ENCODE results near the gene CDC7.

The CDC7 gene

GRCh38 chr1:91550961-91551360, 50.3 kb downstream of the CDC7 start:
- DNase-seq: no peak

- DNase-seq: no peak
Measured at GRCh38 chr1:91552091-91552490, 51.4 kb downstream of the CDC7 start.

GRCh38 chr1:91552596-91552995, 51.9 kb downstream of the CDC7 start:
- DNase-seq: no peak

GRCh38 chr1:91553177-91553591, 52.5 kb downstream of the CDC7 start:
- no peak for DNase-seq

- DNase-seq: no peak
Measured at GRCh38 chr1:91555074-91555730, 54.6 kb downstream of the CDC7 start.

GRCh38 chr1:91555821-91556531, 55.3 kb downstream of the CDC7 start:
- no peak for DNase-seq

GRCh38 chr1:91556556-91556955, 55.9 kb downstream of the CDC7 start:
- no peak for DNase-seq

- no peak for DNase-seq
Measured at GRCh38 chr1:91557039-91557690, 56.5 kb downstream of the CDC7 start.

- DNase-seq: no peak
Measured at GRCh38 chr1:91557826-91558225, 57.2 kb downstream of the CDC7 start.

- no peak for DNase-seq
Measured at GRCh38 chr1:91559046-91559750, 58.5 kb downstream of the CDC7 start.

- DNase-seq: no peak
Measured at GRCh38 chr1:91559838-91560565, 59.4 kb downstream of the CDC7 start.

GRCh38 chr1:91564888-91565701, 64.4 kb downstream of the CDC7 start:
- no peak for DNase-seq

- no peak for DNase-seq
Measured at GRCh38 chr1:91567583-91567982, 66.9 kb downstream of the CDC7 start.

GRCh38 chr1:91568261-91568660, 67.6 kb downstream of the CDC7 start:
- no peak for DNase-seq

- DNase-seq: no peak
Measured at GRCh38 chr1:91569411-91570119, 68.9 kb downstream of the CDC7 start.

GRCh38 chr1:91570120-91570448, 69.4 kb downstream of the CDC7 start:
- no peak for DNase-seq

- no peak for DNase-seq
Measured at GRCh38 chr1:91572044-91572443, 71.4 kb downstream of the CDC7 start.

Measured in NCI-H526 treated with DMSO at 0.1 percent for 48 hours (cell line).